ENCODE data around the gene MAST4. TPM values are rescaled to one million over a fixed set of nuclear protein-coding genes. Genes with fewer than 3 reads are reported as not detected.

The MAST4 gene
- total RNA-seq, 1 donor from 2014 or later, result 112 TPM

DNA sequence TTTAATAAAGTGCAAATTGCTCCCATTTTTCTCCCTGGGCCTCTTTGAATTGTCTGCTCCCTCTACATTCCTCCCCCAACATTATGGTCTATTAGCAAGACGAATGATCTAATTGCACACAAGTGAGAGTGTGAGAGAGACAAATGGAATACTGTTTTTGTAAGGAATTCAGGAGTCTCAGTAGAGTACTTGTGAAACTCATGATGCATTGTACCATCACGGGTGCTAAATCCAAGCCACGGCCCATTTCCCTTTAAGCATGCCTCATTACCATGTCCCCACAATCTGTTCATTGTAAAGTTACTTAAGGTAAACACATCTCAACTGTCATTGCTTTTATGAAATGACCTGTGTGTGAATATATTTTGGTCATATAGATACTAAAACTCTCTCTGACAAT is 537.6 kb downstream of the MAST4 start:
- TF ChIP-seq, protein P1, sequence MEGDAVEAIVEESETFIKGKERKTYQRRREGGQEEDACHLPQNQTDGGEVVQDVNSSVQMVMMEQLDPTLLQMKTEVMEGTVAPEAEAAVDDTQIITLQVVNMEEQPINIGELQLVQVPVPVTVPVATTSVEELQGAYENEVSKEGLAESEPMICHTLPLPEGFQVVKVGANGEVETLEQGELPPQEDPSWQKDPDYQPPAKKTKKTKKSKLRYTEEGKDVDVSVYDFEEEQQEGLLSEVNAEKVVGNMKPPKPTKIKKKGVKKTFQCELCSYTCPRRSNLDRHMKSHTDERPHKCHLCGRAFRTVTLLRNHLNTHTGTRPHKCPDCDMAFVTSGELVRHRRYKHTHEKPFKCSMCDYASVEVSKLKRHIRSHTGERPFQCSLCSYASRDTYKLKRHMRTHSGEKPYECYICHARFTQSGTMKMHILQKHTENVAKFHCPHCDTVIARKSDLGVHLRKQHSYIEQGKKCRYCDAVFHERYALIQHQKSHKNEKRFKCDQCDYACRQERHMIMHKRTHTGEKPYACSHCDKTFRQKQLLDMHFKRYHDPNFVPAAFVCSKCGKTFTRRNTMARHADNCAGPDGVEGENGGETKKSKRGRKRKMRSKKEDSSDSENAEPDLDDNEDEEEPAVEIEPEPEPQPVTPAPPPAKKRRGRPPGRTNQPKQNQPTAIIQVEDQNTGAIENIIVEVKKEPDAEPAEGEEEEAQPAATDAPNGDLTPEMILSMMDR (IDR thresholded peaks at IDR 0.05; ENCODE audit: unreplicated experiment), result no peak
- DNase-seq (ENCODE audit: low spot score), result no peak
- Mint-ChIP-seq H3K27me3 (ENCODE audit: unreplicated experiment) (peaks cover 3% of the 10 kb centered on the region), H3K9me3 (ENCODE audit: unreplicated experiment) (no peaks in the 10 kb centered on the region), H3K4me3 (ENCODE audit: unreplicated experiment) (no peak overlapping the region), H3K4me1 (ENCODE audit: unreplicated experiment) (no peaks in the 10 kb centered on the region), H3K36me3 (ENCODE audit: low read depth, unreplicated experiment) (peaks cover 24% of the 10 kb centered on the region), H3K27ac (ENCODE audit: unreplicated experiment) (no peak overlapping the region)

DNA sequence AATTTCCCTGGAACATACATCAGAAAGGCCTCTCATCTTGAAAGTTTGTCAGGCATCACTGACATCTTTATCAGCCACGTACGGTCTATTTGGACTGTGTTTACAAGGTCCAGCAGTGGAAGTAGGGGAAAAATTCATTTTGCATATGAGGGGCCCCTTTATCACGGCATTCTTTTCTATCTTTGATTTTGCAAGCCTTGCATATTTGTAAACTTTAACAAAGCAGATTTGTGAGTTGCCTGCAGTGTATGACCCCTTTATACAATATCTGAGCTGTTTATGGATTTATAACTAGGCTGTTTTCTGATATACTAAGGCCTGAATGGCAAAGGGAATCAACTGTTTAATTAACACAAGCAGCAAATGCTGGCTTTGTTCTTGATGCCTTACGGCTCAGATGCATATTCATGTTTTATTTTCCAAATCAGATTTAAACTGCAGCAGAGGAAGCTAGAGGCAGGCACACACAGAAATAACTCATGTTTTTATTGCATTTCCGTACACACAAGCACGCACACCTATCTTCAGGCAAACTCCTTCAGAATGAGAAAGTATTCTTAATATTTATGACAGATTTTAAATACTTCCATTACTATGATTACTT is 539.3 kb downstream of the MAST4 start:
- H3K9me3 Mint-ChIP-seq (ENCODE audit: unreplicated experiment), result no peaks in the 10 kb centered on the region
- DNase-seq (ENCODE audit: low spot score), result no peak
- H3K27me3 Mint-ChIP-seq (ENCODE audit: unreplicated experiment), result peaks cover 3% of the 10 kb centered on the region
- H3K36me3 Mint-ChIP-seq (ENCODE audit: low read depth, unreplicated experiment), result peaks cover 25% of the 10 kb centered on the region
- TF ChIP-seq, protein P1 (IDR thresholded peaks at IDR 0.05; ENCODE audit: unreplicated experiment), result no peak
- no peaks in the 10 kb centered on the region for H3K4me1 Mint-ChIP-seq (ENCODE audit: unreplicated experiment)
- no peak overlapping the region for H3K4me3 Mint-ChIP-seq (ENCODE audit: unreplicated experiment)
- H3K27ac Mint-ChIP-seq (ENCODE audit: unreplicated experiment), result no peak overlapping the region

- no peaks in the 10 kb centered on the region for H3K9me3 Mint-ChIP-seq (ENCODE audit: unreplicated experiment)
- no peak overlapping the region for H3K27ac Mint-ChIP-seq (ENCODE audit: unreplicated experiment)
- peaks cover 47% of the 10 kb centered on the region for H3K36me3 Mint-ChIP-seq (ENCODE audit: low read depth, unreplicated experiment)
- TF ChIP-seq, protein P1 (IDR thresholded peaks at IDR 0.05; ENCODE audit: unreplicated experiment), result no peak
- no peaks in the 10 kb centered on the region for H3K4me1 Mint-ChIP-seq (ENCODE audit: unreplicated experiment)
- H3K27me3 Mint-ChIP-seq (ENCODE audit: unreplicated experiment), result peaks cover 3% of the 10 kb centered on the region
- DNase-seq (ENCODE audit: low spot score), result no peak
- H3K4me3 Mint-ChIP-seq (ENCODE audit: unreplicated experiment), result no peak overlapping the region
Measured at GRCh38 chr5:67139030-67139429, 542.8 kb downstream of the MAST4 start.

DNA sequence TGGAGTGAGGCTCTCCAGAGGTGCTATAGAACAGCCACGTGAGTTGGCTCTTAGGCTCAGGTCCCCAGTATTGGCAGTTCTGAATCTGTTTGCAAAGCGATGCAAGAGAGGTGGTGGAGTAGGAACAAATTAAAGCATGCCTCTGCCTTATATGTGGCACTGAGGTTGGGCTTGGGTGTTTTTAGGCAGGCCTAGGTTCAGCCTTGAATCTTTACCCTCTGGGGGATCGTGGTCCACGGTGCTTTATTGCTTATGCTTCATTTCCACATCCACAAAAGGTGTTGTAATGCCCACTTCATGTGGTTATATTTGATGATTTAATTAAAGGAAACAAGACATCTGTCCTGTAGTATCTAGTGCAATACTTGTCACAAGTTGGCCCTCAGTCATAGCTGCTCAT is 544.2 kb downstream of the MAST4 start:
- Mint-ChIP-seq H3K9me3 (ENCODE audit: unreplicated experiment) (no peaks in the 10 kb centered on the region), H3K4me3 (ENCODE audit: unreplicated experiment) (no peak overlapping the region), H3K27ac (ENCODE audit: unreplicated experiment) (no peak overlapping the region), H3K4me1 (ENCODE audit: unreplicated experiment) (no peaks in the 10 kb centered on the region), H3K36me3 (ENCODE audit: low read depth, unreplicated experiment) (peaks cover 58% of the 10 kb centered on the region), H3K27me3 (ENCODE audit: unreplicated experiment) (peaks cover 3% of the 10 kb centered on the region)
- TF ChIP-seq, protein P1 (IDR thresholded peaks at IDR 0.05; ENCODE audit: unreplicated experiment), result no peak
- no peak for DNase-seq (ENCODE audit: low spot score)

GRCh38 chr5:67141644-67142043 is 545.5 kb downstream of the MAST4 start:
- H3K27me3 Mint-ChIP-seq (ENCODE audit: unreplicated experiment), result no peaks in the 10 kb centered on the region
- H3K36me3 Mint-ChIP-seq (ENCODE audit: low read depth, unreplicated experiment), result peaks cover 57% of the 10 kb centered on the region
- DNase-seq (ENCODE audit: low spot score), result no peak

More at GRCh38 chr5:67141644-67142043, 545.5 kb downstream of the MAST4 start:
- Mint-ChIP-seq H3K9me3 (ENCODE audit: unreplicated experiment) (no peaks in the 10 kb centered on the region), H3K4me3 (ENCODE audit: unreplicated experiment) (no peak overlapping the region), H3K27ac (ENCODE audit: unreplicated experiment) (no peak overlapping the region), H3K4me1 (ENCODE audit: unreplicated experiment) (no peaks in the 10 kb centered on the region)
- TF ChIP-seq, protein P1 (IDR thresholded peaks at IDR 0.05; ENCODE audit: unreplicated experiment), result no peak

Data from endothelial cell (in vitro differentiated cells).